Activated CD8-positive, alpha-beta memory T cell treated with anti-CD3 and anti-CD28 coated beads for 24 hours (primary cell): Measurements from ENCODE around the gene IRF2BPL.
A peak's percentile ranks its signal among the peaks of the same experiment; 100 is the strongest.
"Not testable (repeated sequence)": the region's sequence is repeated elsewhere in the genome, so short reads cannot be mapped to it uniquely, and the experiment has no call there.

Experiments used
- DNase-seq: peaks from one replicate; pipeline ENCODE4 v3.0.0-alpha.2; 2020

Gene IRF2BPL

DNA sequence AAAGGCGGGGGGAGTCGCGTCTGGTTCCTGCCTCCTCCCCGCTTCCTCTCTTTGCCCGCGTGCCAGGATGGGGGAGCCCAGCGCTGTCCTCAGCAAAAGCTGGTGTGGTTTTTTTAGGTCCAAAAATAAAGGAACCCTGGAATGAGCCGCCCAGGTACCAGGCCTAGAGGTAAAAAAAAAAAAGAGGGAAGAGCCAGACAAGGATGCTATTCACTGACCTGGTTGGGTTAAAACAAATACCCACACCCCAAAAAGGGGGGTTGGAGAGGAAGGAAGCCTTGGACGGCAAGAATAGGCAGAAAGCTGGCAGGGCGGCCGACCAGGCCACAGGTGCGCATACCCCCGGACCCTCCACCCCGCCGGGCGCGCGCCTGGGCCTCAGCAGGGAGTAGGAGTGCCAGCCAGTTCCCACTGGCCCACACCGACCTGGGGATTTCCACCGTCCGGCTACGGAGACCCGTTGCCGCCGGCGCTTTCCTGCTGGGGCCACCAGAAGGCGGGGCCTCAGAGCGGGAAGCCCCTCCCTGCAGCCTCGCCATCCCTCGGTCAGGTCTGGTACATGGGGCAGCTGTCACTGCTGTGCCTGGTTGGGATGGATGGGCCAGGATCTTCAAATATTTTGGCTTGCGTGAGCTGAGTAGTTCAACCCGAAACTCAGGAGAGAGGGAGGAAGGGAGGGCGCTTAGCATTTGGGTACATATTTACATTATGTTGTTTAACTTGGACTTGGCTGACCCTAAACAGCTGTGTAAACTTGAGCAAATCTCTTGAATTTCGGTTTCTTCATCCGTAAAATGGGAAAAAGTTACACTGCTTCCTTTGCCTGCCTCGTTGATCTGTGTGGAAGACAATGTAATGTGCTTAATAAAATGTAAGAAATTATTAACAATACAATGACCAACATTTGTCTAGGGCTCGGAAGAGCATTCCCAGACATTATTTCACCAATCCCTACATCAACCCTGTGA, 5.4 kb upstream of the IRF2BPL start:
- DNase-seq = peak; percentile 91

DNA sequence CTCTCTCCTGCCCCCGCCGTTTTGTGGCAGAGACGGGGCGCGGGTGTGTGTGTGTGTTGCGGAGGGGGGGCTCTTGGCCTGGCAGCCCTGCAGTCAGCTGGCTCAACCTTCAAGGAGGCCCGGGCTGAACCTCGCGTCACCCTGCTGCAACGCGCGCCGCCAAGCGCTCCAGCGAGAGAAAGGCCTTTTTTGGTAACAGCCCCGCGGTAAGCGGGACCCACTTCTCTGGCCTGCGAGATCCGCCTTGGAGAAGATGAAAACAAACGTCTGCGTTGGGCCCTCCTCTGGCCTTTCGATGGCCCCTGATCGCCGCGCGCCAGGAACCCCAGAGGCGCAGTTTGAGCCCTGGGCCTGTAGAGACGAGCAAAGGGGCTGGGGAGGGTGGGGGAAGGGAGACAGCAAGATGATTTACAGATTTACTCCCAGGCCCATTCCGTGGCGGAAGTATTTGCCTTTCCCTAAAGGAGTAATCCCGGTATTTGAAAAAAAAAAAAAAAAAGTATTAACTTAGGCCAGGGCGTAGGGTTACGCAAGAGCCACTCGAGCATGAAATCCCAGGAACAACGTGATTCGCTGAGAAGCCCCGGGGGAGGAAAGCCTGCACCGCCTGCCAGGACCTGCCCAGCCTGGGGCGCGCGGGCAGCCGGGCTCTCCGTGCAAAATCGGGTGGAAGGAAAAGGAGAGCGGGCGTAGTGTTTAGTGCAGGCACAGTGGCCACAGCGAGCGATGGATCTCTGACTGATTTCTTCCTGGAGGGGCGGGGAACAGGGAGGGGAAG, 4.5 kb upstream of the IRF2BPL start:
- peak; percentile 89 for DNase-seq

DNA sequence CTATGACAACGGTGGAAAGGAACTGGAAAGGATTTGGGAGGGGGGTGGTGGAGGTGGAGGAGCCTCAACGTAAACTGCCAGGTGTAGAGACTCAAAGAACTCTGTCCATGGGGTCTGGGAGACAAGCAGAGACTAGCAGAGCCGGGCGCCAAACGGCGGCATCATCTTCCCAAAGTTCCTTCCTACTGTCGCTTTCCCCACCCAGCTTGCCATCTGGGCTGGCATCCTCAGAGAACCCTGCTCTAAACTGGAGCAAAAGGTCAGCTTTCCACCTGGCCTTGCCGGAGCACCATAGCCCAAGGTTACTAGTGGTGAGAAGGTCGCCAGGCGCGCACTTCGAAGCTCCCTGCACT, 4.0 kb upstream of the IRF2BPL start:
- no peak for DNase-seq

DNA sequence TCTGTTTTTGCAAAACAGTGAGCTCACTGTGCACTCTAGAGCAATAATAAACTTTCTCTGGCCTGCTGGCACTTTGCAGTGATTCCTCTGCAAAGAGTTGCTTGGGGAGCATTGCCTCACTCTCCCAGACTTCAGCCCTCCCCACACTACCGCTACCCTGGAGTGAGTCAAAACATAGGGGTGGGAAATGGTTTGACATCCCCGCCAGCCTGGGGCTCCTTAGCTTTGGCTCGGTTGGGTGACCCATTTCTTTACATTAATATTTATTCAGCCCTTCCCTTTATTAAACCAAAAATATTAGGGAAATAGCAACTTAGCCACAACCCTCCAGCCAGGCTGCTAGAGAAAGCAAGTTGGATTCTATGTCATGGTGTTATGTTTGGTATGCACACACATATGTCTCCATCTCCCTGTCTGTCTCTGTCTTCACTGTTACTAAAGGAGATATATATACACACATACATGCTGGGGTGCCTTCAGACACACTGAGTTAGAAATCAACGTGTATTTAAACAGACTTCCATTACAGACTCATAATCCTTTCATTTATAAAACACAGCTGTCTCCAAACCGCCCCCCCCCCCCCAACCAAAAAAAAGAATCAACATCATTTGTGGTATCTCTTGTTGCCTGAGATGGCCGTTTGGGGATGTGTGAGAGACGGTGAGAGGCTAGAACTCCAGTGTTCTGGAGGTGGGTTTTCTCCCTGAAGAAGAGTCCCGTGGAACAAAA, 3.4 kb upstream of the IRF2BPL start:
- no peak for DNase-seq

DNA sequence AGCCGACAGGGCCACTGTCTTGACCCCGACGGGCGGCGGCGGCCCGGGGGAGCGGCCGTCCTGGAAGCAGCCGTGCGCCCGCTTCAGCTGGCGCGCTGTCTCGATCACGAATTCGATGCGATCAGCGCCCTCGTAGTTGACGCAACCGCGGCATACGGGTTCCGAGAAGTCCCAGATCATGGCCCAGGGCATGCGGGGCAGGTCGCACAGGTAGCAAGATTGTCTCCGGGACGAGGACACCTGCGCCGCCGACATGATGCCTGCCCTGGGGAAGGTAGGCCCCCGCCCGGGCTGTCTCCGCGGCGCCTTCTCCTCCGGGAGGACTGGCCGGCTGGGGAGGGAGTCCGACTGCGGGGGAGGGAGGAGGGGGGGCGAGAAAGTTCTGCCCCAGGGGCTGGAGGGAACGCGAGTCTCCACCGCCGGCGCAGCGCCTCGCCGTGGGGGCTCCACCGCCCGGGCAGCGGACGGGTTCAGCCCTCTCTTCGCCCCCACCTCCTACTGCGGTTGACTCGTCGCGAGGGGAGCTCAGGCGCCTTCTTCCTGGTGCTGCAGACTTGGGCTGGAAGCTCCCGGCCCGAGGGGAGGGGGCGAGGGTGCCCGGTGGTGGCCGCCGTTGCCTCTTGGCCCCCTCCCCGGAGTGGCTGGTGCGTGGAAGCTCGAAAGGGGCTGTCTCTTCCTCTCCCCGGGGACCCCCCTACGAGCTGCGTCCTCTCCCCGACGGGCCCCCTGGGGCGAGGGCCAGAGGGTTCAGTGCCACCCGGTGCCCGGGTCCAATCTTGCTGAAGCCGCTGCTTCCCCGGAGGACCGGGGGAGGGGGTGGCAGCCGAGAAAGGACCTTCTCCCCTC, 747 bp downstream of the IRF2BPL start:
- DNase-seq = peak; percentile 90

- peak; percentile 78 for DNase-seq
These were observed 1.5 kb downstream of the IRF2BPL start for GRCh38 chr14:77026930-77027537.

GRCh38 chr14:77026166-77026929, 2.2 kb downstream of the IRF2BPL start:
- no peak for DNase-seq

GRCh38 chr14:77025744-77026165, 2.8 kb downstream of the IRF2BPL start:
- no peak for DNase-seq

DNA sequence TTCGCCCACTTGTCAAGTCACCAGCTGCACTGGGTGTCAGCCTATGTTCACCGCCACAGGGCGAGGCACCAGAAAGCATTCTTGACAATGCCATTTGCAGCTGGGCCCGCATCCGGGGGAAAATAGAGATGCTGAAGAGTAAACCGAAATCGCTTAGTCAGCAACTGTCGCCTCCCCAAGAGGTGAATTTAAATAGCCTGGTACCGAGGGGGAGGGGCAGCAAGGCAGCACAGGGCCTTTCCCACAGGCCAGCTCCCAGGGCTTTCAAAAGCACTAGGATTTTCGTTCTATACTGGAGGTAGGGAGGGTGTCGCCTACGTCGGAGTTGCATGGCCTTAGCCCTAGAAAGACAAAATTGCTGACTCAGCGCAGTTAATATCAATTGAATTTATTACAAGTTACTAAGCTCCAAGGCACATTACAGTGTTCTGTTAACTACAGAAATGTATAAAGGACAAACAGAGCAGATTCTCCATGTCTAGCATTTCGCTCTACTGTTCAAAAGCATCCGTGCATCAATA, 4.3 kb downstream of the IRF2BPL start:
- DNase-seq = peak; percentile 74

GRCh38 chr14:77023001-77023996, 5.2 kb downstream of the IRF2BPL start:
- DNase-seq = peak; percentile 73

GRCh38 chr14:77022236-77022852, 6.2 kb downstream of the IRF2BPL start:
- DNase-seq = no peak

GRCh38 chr14:77021424-77021823, 7.1 kb downstream of the IRF2BPL start:
- DNase-seq = not testable (repeated sequence)

DNA sequence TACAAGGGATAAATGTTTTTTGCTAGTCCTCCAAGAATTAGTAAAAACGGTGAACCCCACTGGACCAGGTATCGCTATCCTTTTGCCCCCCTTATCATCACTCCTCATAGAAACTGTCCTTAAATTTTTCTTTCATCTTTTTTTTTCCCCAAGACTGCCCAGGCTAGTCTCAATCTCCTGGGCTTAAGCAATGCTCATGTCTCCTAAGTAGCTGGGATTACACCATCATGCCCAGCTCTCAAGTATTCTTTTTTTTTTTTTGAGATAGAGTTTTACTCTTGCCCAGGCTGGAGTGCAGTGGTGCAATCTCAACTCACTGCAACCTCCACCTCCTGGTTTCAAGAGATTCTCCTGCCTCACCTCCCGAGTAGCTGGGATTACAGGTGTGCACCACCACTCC, 9.7 kb downstream of the IRF2BPL start:
- DNase-seq = no peak

DNA sequence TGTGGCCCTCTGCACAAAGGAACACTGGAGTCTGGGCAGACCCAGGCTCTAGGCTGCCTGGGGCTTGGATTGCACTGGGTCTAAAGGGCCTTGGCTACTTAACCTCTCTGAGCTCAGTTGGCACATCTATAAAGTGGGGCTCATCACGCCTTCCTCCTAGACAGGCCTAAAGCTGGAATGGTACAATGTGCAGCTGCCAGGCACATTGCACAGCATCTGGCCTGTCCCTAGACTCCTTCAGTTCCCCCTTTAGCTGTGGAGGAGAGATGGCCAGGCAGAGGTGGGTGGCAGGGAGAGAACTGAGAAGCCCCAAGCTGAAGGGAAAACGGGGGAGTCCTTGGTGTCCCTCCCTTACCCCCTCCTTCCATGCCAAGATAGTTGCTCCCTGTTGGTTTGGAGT, 10.8 kb downstream of the IRF2BPL start:
- no peak for DNase-seq

DNA sequence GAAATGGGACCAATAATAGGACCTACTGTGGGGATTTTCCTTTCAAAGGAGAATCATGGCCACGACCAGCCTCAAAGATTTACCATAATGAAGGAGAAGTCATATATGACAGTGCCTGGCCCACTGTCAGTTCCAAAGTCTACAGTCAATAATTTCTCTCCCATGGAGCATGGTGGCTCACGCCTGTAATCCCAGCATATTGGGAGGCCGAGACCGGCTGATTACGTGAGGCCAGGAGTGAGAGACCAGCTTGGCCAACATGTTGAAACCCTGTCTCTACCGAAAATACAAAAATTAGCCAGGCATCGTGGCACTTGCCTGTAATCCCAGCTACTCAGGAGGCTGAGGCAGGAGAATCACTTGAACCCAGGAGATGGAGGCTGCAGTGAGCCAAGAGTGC, 13.8 kb downstream of the IRF2BPL start:
- no peak for DNase-seq

- DNase-seq = no peak
These were observed 14.4 kb downstream of the IRF2BPL start for GRCh38 chr14:77014004-77014604.

- no peak for DNase-seq
These were observed 16.2 kb downstream of the IRF2BPL start for GRCh38 chr14:77012193-77012765.

DNA sequence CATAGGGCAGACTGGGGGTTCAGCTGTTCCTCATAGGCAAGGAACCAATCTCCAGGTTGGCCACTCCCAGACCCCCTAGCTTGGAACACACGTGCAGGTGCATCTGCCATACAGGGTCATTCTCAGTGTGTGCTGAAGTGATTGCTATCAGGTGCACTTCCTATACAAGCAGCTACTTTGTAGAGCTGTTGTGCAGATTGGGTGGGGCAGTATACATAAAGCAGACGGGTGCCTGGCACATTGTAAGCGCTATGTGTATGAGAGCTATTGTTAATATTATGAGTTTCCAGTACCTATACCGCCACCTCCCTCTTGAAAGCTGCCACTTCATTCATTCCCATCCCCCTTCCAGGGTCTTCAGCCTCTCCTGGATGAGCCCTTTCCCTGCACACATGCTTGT, 17.3 kb downstream of the IRF2BPL start:
- DNase-seq = no peak
